Fibroblast of lung (primary cell): ENCODE measurements around the gene MS4A4A.

Source experiments
- CTCF ChIP-seq, 2 donors: IDR thresholded peaks in 1 of 2; conservative IDR thresholded peaks in 1 of 2; 1 replicate in 1 of 2; 2 replicates in 1 of 2; pipeline ENCODE4 v1.5.1; 2011 to 2012; ENCODE audit warnings: low read length in 2 of 2, control low read depth in 1 of 2, inconsistent platforms in 1 of 2, low read depth in 1 of 2, mild to moderate bottlenecking in 1 of 2
- EZH2 ChIP-seq: IDR thresholded peaks from 2 replicates; pipeline ENCODE4 v1.5.1; 2012; ENCODE audit warnings: low read length, control low read depth, mild to moderate bottlenecking; ENCODE audit errors: missing control alignments

DNA sequence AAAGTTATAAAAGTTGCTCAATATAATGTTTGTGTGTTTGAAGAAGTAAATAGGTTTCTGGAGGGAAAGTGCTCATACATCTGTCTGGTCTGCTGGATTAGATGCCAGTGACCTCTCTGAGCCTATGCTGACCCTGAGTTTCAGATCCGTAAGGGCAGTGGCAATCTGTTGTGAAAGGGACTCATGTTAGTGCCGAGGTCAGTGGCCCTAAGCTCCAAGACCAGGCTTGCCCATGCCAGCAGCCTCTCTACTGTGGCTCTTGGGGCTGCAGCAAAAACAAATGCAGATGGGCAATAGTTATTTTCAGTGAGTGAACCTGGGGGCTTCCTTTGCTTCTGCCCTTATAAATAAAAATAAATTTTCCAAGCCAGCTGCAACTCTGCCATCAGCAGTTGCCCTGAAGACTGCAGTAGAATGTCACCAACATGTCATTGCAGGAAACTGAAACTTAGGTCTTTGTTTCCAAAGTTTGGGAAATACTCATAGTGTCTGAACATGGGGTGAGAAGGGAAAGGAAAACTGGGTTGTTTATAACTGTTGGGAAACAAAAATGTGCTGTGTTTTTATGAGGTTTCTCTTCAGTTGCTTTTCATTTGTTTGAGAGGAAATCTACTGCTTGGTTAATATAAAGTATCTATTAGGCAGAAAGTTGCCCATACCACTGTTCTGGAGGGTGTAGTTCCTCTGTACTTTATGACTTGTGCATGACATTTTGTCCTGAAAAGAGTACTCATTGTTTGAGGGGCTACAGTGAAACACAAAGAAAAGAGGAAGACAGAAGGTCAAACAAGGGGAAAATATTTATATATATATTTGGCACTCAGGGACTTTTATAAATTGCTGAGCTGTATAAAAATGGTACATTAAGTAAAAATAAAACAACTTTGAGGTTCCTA is 28.0 kb upstream of the MS4A4A start:
- TF ChIP-seq CTCF (conservative IDR thresholded peaks at IDR 0.05 in 1 of 2, IDR thresholded peaks at IDR 0.05 in 1 of 2; ENCODE audit: low read depth in 1 of 2, low read length in 2 of 2) (no peak), EZH2 (no peak)
